ENCODE measurements around the gene SRBD1. TPM values are rescaled to one million over a fixed set of nuclear protein-coding genes. Genes with fewer than 3 reads are reported as not detected.

SRBD1 gene
- total RNA-seq, 4 donors from 2014 or later, result 13.5 to 36.2 (median 26.8) TPM

DNA sequence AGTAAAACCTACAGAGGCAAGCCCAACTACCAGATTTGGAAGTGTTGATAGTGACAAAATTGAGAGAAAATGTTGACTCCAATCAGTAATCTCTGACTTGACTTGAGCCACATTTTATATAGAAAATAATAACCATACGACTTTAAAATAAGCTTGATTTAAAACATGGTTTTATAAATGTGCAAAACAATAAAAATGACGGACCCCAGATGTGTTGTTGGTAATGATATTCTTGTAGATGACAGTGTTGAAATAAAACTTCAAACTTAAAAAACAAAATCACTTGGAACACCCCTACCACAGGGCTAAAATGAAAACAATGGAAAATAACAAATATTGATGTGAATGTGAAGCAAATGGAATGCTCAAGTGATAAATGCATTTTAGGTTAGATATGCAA is 188.1 kb downstream of the SRBD1 start:
- no peak for TF ChIP-seq POLR2AphosphoS5 (IDR thresholded peaks at IDR 0.05)
- TF ChIP-seq POLR2A (IDR thresholded peaks at IDR 0.05), result no peak
- no peak for TF ChIP-seq EP300 (IDR thresholded peaks at IDR 0.05; ENCODE audit: low read depth)
- TF ChIP-seq, protein P1, sequence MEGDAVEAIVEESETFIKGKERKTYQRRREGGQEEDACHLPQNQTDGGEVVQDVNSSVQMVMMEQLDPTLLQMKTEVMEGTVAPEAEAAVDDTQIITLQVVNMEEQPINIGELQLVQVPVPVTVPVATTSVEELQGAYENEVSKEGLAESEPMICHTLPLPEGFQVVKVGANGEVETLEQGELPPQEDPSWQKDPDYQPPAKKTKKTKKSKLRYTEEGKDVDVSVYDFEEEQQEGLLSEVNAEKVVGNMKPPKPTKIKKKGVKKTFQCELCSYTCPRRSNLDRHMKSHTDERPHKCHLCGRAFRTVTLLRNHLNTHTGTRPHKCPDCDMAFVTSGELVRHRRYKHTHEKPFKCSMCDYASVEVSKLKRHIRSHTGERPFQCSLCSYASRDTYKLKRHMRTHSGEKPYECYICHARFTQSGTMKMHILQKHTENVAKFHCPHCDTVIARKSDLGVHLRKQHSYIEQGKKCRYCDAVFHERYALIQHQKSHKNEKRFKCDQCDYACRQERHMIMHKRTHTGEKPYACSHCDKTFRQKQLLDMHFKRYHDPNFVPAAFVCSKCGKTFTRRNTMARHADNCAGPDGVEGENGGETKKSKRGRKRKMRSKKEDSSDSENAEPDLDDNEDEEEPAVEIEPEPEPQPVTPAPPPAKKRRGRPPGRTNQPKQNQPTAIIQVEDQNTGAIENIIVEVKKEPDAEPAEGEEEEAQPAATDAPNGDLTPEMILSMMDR (IDR thresholded peaks at IDR 0.05), result no peak
- H3K9me3 ChIP-seq, result no peaks in the 10 kb centered on the region
- no peaks in the 10 kb centered on the region for H3K4me1 ChIP-seq
- WGBS, 2 donors (ENCODE audit: low coverage in 1 of 2), result 78 to 89% methylated on average over 2 of the region's 2 CpGs
- H3K27me3 ChIP-seq, result no peaks in the 10 kb centered on the region
- intact Hi-C loops (cut with DNase I; ENCODE audit: low total_unique reads), result no loop called here
- peaks cover 0 to under 1% (median 0%) of the 10 kb centered on the region in 4 donors for H3K36me3 ChIP-seq
- no peak overlapping the region for H3K27ac ChIP-seq
- in situ Hi-C loops (cut with MboI; ENCODE audit: low pct_ligation_motif_present in 1 of 4, low pct_unique_long_range_greater_than_20kb in 1 of 4, low sequenced_read_pairs in 3 of 4), result no loop called here
- H3K4me3 ChIP-seq, result no peak overlapping the region
- DNase-seq, result no peak

DNA sequence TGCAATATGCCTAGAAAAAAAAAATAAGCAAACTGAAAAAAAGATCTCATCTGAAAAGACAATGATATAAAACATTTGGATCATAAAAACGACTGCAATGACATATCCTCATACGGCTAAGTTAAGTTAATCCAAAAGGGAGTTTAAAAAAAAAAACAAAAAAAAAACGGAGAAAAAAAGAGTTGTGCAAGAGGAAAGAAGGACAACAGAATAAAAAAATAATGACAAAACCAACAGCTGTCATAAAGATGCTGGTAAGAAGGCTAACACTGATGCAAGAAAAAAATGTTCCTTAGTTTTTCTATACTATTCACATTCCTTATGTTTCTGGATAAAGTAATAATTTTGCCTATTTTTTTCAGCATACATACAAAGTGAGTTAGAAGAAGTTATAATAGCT is 192.5 kb downstream of the SRBD1 start:
- H3K9me3 ChIP-seq, result no peaks in the 10 kb centered on the region
- in situ Hi-C loops (cut with MboI; ENCODE audit: low pct_ligation_motif_present in 1 of 4, low pct_unique_long_range_greater_than_20kb in 1 of 4, low sequenced_read_pairs in 3 of 4) (no loop called here), intact Hi-C loops (cut with DNase I; ENCODE audit: low total_unique reads) (no loop called here)
- H3K4me3 ChIP-seq, result no peak overlapping the region
- H3K27me3 ChIP-seq, result no peaks in the 10 kb centered on the region
- DNase-seq, result no peak
- TF ChIP-seq POLR2AphosphoS5 (IDR thresholded peaks at IDR 0.05) (no peak), EP300 (IDR thresholded peaks at IDR 0.05; ENCODE audit: low read depth) (no peak), POLR2A (IDR thresholded peaks at IDR 0.05) (no peak)
- TF ChIP-seq, protein P1 (IDR thresholded peaks at IDR 0.05), result no peak
- H3K36me3 ChIP-seq, result peaks cover 0 to 7% (median 0%) of the 10 kb centered on the region in 4 donors
- no peaks in the 10 kb centered on the region for H3K4me1 ChIP-seq
- no peak overlapping the region for H3K27ac ChIP-seq
- 57 to 67% methylated on average over 3 of the region's 3 CpGs for WGBS, 2 donors (ENCODE audit: low coverage in 1 of 2)

DNA sequence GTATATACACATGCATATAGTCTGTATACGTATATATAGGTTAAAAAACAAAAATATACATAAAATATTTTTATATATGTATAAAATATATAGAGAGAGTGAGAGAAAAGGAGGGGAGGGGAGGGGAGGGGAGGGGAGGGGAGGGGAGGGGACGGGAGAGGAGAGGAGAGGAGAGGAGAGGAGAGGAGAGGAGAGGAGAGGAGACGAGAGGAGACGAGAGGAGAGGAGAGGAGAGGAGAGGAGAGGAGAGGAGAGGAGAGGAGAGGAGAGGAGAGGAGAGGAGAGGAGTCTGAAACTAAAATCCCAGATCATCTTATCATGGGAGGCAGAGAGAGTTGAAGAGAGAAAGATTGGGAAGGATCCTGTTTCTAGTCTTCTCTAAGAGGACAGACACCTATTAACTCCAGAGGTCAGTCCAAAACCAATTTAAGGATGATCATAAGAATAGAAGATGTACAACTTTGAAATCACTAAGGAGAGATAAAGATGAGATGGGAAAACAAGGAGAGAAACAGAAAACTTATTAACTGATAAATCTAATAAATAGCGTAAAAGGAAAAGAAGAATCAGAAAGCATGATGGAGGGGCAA is 195.4 kb downstream of the SRBD1 start:
- Histone ChIP-seq H3K36me3 (peaks cover 0 to 14% (median 4%) of the 10 kb centered on the region in 4 donors), H3K27ac (no peak overlapping the region), H3K4me1 (peaks cover 0 to 2% (median 0%) of the 10 kb centered on the region in 4 donors), H3K4me3 (no peak overlapping the region), H3K27me3 (no peaks in the 10 kb centered on the region), H3K9me3 (no peaks in the 10 kb centered on the region)
- TF ChIP-seq EP300 (IDR thresholded peaks at IDR 0.05; ENCODE audit: low read depth), result no peak
- TF ChIP-seq, protein P1 (IDR thresholded peaks at IDR 0.05), result no peak
- TF ChIP-seq POLR2A (IDR thresholded peaks at IDR 0.05), result no peak
- TF ChIP-seq POLR2AphosphoS5 (IDR thresholded peaks at IDR 0.05), result no peak
- no peak for DNase-seq
- in situ Hi-C loops (cut with MboI; ENCODE audit: low pct_ligation_motif_present in 1 of 4, low pct_unique_long_range_greater_than_20kb in 1 of 4, low sequenced_read_pairs in 3 of 4), result no loop called here
- 72 to 95% methylated on average over 2 to 3 of the region's 5 CpGs for WGBS, 2 donors (ENCODE audit: low coverage in 1 of 2)
- intact Hi-C loops (cut with DNase I; ENCODE audit: low total_unique reads), result no loop called here

DNA sequence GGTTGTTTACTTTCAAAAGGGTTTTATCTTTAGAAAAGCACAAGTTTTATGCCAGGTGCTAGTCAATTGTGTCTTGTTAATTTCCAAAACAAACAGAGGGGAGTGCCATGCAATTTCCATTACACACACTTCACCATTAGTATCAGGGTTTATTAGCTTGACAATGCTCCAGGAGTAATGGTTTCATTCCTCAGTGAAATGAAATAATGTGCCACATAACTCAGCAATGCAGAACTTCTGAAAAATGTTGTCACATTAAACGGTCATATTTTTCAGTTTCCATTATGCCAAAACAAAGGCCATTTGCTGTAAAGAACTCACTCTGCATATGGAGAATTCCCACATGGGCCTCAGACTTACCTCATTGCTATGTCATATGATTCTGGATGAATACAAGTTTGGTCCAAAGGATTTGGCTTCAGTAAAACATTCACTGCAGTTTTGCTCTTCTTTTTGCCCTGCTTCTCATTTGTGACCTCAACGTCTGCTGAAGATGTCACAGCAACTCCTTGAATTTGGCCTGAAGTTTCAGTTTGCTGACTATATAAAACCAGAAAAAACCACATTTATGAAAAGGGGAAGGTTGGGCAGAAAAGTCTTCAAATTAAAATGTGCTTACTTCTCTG is 198.2 kb downstream of the SRBD1 start:
- DNase-seq, result no peak
- H3K4me1 ChIP-seq, result peaks cover 0 to 2% (median 0%) of the 10 kb centered on the region in 4 donors
- H3K27me3 ChIP-seq, result no peaks in the 10 kb centered on the region
- H3K36me3 ChIP-seq, result peaks cover 0 to 13% (median 4%) of the 10 kb centered on the region in 4 donors
- in situ Hi-C loops (cut with MboI; ENCODE audit: low pct_ligation_motif_present in 1 of 4, low pct_unique_long_range_greater_than_20kb in 1 of 4, low sequenced_read_pairs in 3 of 4) (no loop called here), intact Hi-C loops (cut with DNase I; ENCODE audit: low total_unique reads) (no loop called here)
- no peak overlapping the region for H3K27ac ChIP-seq
- H3K9me3 ChIP-seq, result no peaks in the 10 kb centered on the region
- TF ChIP-seq, protein P1 (IDR thresholded peaks at IDR 0.05), result no peak
- TF ChIP-seq EP300 (IDR thresholded peaks at IDR 0.05; ENCODE audit: low read depth), result no peak
- TF ChIP-seq POLR2AphosphoS5 (IDR thresholded peaks at IDR 0.05), result no peak
- H3K4me3 ChIP-seq, result no peak overlapping the region
- WGBS, 2 donors (ENCODE audit: low coverage in 1 of 2), result 39 to 50% methylated on average over 2 of the region's 2 CpGs

All from transverse colon (tissue), 4 donors.